Osteocyte (in vitro differentiated cells): ENCODE measurements around the gene AMIGO3. TPM values are rescaled to one million over a fixed set of nuclear protein-coding genes. Genes with fewer than 3 reads are reported as not detected.

Experiments used
- DNase-seq: peaks from one replicate; pipeline ENCODE4 v3.0.0; 2021; ENCODE audit warnings: mixed read lengths; ENCODE audit not compliant: unreplicated experiment; ENCODE audit errors: extremely low spot score
- H3K27ac Mint-ChIP-seq: one replicate; pipeline ENCODE4 v1.8.0; 2021; ENCODE audit warnings: mild to moderate bottlenecking, mixed read lengths; ENCODE audit not compliant: unreplicated experiment
- H3K27me3 Mint-ChIP-seq: one replicate; pipeline ENCODE4 v1.8.0; 2021; ENCODE audit warnings: mixed read lengths; ENCODE audit not compliant: unreplicated experiment
- H3K36me3 Mint-ChIP-seq: one replicate; pipeline ENCODE4 v1.8.0; 2021; ENCODE audit warnings: mixed read lengths; ENCODE audit not compliant: unreplicated experiment
- H3K4me1 Mint-ChIP-seq: one replicate; pipeline ENCODE4 v1.8.0; 2021; ENCODE audit warnings: mixed read lengths; ENCODE audit not compliant: unreplicated experiment
- H3K4me3 Mint-ChIP-seq: one replicate; pipeline ENCODE4 v1.8.0; 2021; ENCODE audit warnings: mild to moderate bottlenecking, moderate library complexity, mixed read lengths; ENCODE audit not compliant: unreplicated experiment
- H3K9me3 Mint-ChIP-seq: one replicate; pipeline ENCODE4 v1.8.0; 2021; ENCODE audit warnings: mixed read lengths; ENCODE audit not compliant: unreplicated experiment
- total RNA-seq: library from RNA; stranded (reverse); gene quantifications from 2 replicates; pipeline ENCODE4 v1.2.1, GENCODE V29; 2021
- TF ChIP-seq, protein P1 (sequence below): fragments of 200-600 bp; sonication (generic); IDR thresholded peaks from 2 replicates; pipeline ENCODE4 v1.5.0; 2021; ENCODE audit warnings: antibody characterized with exemption, mild to moderate bottlenecking, moderate library complexity

The AMIGO3 gene
- total RNA-seq, 1 donor from 2014 or later: not detected

GRCh38 chr3:49670940-49671290 is 48.6 kb downstream of the AMIGO3 start:
- no peak for DNase-seq
- H3K9me3 Mint-ChIP-seq: no peaks in the 10 kb centered on the region
- no peak overlapping the region for H3K4me3 Mint-ChIP-seq
- TF ChIP-seq, protein P1, sequence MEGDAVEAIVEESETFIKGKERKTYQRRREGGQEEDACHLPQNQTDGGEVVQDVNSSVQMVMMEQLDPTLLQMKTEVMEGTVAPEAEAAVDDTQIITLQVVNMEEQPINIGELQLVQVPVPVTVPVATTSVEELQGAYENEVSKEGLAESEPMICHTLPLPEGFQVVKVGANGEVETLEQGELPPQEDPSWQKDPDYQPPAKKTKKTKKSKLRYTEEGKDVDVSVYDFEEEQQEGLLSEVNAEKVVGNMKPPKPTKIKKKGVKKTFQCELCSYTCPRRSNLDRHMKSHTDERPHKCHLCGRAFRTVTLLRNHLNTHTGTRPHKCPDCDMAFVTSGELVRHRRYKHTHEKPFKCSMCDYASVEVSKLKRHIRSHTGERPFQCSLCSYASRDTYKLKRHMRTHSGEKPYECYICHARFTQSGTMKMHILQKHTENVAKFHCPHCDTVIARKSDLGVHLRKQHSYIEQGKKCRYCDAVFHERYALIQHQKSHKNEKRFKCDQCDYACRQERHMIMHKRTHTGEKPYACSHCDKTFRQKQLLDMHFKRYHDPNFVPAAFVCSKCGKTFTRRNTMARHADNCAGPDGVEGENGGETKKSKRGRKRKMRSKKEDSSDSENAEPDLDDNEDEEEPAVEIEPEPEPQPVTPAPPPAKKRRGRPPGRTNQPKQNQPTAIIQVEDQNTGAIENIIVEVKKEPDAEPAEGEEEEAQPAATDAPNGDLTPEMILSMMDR: no peak
- H3K4me1 Mint-ChIP-seq: peaks cover 43% of the 10 kb centered on the region
- no peak overlapping the region for H3K27ac Mint-ChIP-seq
- H3K36me3 Mint-ChIP-seq: no peaks in the 10 kb centered on the region
- H3K27me3 Mint-ChIP-seq: no peaks in the 10 kb centered on the region

DNA sequence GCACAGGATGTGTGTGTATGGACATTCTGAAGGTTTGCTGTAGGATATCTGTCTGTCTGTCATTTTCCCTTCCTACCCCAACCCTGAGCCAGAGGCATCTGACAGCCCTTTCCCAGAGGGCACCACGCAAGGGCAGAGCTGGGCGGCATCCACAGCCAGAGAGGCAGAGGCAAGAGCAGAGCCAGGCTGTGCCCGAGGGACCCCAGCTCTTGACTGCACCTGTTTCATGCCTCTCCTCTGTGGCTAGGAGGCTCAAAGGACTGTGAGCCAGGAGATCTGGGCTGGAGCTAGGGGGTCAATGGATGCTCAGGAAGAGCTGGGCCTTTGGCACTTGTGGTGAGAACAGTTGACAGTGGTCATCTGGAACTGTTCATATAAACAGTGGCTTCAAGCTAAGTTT is 50.1 kb downstream of the AMIGO3 start:
- DNase-seq: no peak
- Mint-ChIP-seq H3K36me3 (no peaks in the 10 kb centered on the region), H3K4me3 (no peak overlapping the region), H3K4me1 (peaks cover 40% of the 10 kb centered on the region), H3K9me3 (no peaks in the 10 kb centered on the region), H3K27ac (no peak overlapping the region), H3K27me3 (no peaks in the 10 kb centered on the region)
- TF ChIP-seq, protein P1: no peak

- no peak overlapping the region for H3K27ac Mint-ChIP-seq
These were observed 50.6 kb downstream of the AMIGO3 start for GRCh38 chr3:49668861-49669260.

DNA sequence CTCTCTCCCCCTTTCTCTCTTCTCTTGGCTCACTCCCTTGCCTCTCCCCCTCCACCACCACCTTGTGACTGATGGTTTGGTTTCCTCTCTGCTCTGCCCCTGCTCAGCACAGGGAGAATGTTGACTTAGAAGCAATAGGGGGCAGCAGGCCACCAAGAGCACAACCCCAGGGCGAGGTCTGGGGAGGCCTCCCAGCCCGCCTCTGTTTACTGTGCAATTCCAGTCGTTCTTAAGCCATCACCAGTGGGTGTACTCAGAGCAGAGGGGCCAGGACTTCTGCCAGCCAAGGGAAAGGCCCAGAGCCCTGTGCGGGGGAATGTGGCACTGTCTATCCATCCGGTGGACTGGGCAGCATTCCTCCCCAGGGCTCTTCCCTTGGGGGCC is 51.1 kb downstream of the AMIGO3 start:
- Mint-ChIP-seq H3K27ac (no peak overlapping the region), H3K36me3 (no peaks in the 10 kb centered on the region), H3K9me3 (no peaks in the 10 kb centered on the region), H3K27me3 (no peaks in the 10 kb centered on the region), H3K4me3 (no peak overlapping the region), H3K4me1 (peaks cover 37% of the 10 kb centered on the region)
- TF ChIP-seq, protein P1: no peak
- no peak for DNase-seq

More at GRCh38 chr3:49668861-49669260, 50.6 kb downstream of the AMIGO3 start:
- no peak for DNase-seq
- Mint-ChIP-seq H3K9me3 (no peaks in the 10 kb centered on the region), H3K27me3 (no peaks in the 10 kb centered on the region), H3K4me1 (peaks cover 40% of the 10 kb centered on the region), H3K36me3 (no peaks in the 10 kb centered on the region), H3K4me3 (no peak overlapping the region)
- TF ChIP-seq, protein P1: no peak

- DNase-seq: no peak
- TF ChIP-seq, protein P1: no peak
- Mint-ChIP-seq H3K36me3 (no peaks in the 10 kb centered on the region), H3K4me3 (no peak overlapping the region), H3K4me1 (peaks cover 33% of the 10 kb centered on the region), H3K27me3 (no peaks in the 10 kb centered on the region), H3K9me3 (no peaks in the 10 kb centered on the region), H3K27ac (no peak overlapping the region)
These were observed 51.6 kb downstream of the AMIGO3 start for GRCh38 chr3:49667701-49668413.

Other genes with a start within 250 kb of the AMIGO3 start
- gene DAG1, start 249.4 kb downstream of the AMIGO3 start, total RNA-seq: 136 and 143 TPM in 2 replicates
- gene BSN, start 165.2 kb downstream of the AMIGO3 start, total RNA-seq: 0.64 and 0.81 TPM in 2 replicates
- gene APEH, start 45.3 kb downstream of the AMIGO3 start, total RNA-seq: 98.5 and 105 TPM in 2 replicates
- 35.9 and 38.3 TPM in 2 replicates for gene MST1, start 30.2 kb downstream of the AMIGO3 start, total RNA-seq
- 50.9 and 61.0 TPM in 2 replicates for gene RNF123, start 30.1 kb downstream of the AMIGO3 start, total RNA-seq
- gene GMPPB, start 4.3 kb upstream of the AMIGO3 start, total RNA-seq: 27.3 and 27.5 TPM in 2 replicates
- 60.1 and 66.9 TPM in 2 replicates for gene IP6K1, start 66.9 kb upstream of the AMIGO3 start, total RNA-seq
- gene CDHR4, start 80.2 kb upstream of the AMIGO3 start, total RNA-seq: not detected in 2 replicates
- 5.1 and 5.2 TPM in 2 replicates for gene INKA1, start 83.6 kb upstream of the AMIGO3 start, total RNA-seq
- gene UBA7, start 94.3 kb upstream of the AMIGO3 start, total RNA-seq: 63.2 and 63.6 TPM in 2 replicates
- gene TRAIP, start 136.9 kb upstream of the AMIGO3 start, total RNA-seq: 3.4 and 5.3 TPM in 2 replicates
- not detected in 2 replicates for gene CAMKV, start 150.2 kb upstream of the AMIGO3 start, total RNA-seq
- 1.1 and 1.8 TPM in 2 replicates for gene MST1R, start 184.2 kb upstream of the AMIGO3 start, total RNA-seq
- 12.8 and 13.8 TPM in 2 replicates for gene MON1A, start 210.1 kb upstream of the AMIGO3 start, total RNA-seq
- gene RBM6, start 220.5 kb upstream of the AMIGO3 start, total RNA-seq: 91.5 and 97.4 TPM in 2 replicates